Measurements from ENCODE around the gene NDUFAF4. TPM values are rescaled to one million over a fixed set of nuclear protein-coding genes. Genes with fewer than 3 reads are reported as not detected.

Gene NDUFAF4
- total RNA-seq (ENCODE audit: unreplicated experiment) = 33.3 TPM
- long read RNA-seq, transcript NDUFAF4-201 (3 exons, 2,399 nt) = major isoform, 19 of 25 reads
- long read RNA-seq, partial matches to known transcripts = 0 of 25 reads
- long read RNA-seq, other reads (novel, unspliced or antisense) = 4 of 25 reads

- peak; percentile 98 for DNase-seq (ENCODE audit: low spot score)
- Mint-ChIP-seq H3K27me3 (ENCODE audit: unreplicated experiment) (peaks cover 3% of the 10 kb centered on the region), H3K27ac (ENCODE audit: unreplicated experiment) (peak within 1 kb of the TSS; percentile 97), H3K4me1 (ENCODE audit: unreplicated experiment) (peaks cover 25% of the 10 kb centered on the region), H3K36me3 (ENCODE audit: low read depth, unreplicated experiment) (no peaks in the 10 kb centered on the region), H3K9me3 (ENCODE audit: unreplicated experiment) (no peaks in the 10 kb centered on the region), H3K4me3 (ENCODE audit: unreplicated experiment) (peak within 1 kb of the TSS; percentile 89)
- TF ChIP-seq, protein P1, sequence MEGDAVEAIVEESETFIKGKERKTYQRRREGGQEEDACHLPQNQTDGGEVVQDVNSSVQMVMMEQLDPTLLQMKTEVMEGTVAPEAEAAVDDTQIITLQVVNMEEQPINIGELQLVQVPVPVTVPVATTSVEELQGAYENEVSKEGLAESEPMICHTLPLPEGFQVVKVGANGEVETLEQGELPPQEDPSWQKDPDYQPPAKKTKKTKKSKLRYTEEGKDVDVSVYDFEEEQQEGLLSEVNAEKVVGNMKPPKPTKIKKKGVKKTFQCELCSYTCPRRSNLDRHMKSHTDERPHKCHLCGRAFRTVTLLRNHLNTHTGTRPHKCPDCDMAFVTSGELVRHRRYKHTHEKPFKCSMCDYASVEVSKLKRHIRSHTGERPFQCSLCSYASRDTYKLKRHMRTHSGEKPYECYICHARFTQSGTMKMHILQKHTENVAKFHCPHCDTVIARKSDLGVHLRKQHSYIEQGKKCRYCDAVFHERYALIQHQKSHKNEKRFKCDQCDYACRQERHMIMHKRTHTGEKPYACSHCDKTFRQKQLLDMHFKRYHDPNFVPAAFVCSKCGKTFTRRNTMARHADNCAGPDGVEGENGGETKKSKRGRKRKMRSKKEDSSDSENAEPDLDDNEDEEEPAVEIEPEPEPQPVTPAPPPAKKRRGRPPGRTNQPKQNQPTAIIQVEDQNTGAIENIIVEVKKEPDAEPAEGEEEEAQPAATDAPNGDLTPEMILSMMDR (IDR thresholded peaks at IDR 0.05; ENCODE audit: unreplicated experiment) = peak; percentile 83
Observed at GRCh38 chr6:96897396-96898240, at the start of gene NDUFAF4. NDUFAF4 (minus strand) TSS chr6:96897891; CDS start chr6:96897801, 90 bp downstream.

DNA sequence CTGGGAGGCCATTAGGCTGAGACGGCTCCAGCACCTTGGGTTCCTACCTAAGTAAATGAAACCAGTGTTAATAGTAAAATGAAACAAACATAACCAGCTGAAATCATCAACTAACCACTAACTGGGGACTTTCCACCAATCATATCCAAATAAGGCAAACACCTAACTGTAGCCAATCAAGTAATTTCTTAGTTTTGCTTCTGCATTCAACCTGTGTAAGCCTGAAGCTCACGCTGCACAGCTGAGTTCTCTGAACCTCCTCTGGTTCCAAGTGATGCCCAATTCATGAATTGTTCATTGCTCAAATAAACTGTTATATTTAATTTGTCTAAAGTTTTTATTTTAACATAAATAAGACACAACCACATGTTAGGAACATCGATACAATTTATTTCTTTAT is 49.4 kb upstream of the NDUFAF4 start:
- Mint-ChIP-seq H3K27me3 (ENCODE audit: unreplicated experiment) (peaks cover 5% of the 10 kb centered on the region), H3K9me3 (ENCODE audit: unreplicated experiment) (no peaks in the 10 kb centered on the region), H3K36me3 (ENCODE audit: low read depth, unreplicated experiment) (no peaks in the 10 kb centered on the region), H3K27ac (ENCODE audit: unreplicated experiment) (no peak overlapping the region), H3K4me3 (ENCODE audit: unreplicated experiment) (no peak overlapping the region), H3K4me1 (ENCODE audit: unreplicated experiment) (peaks cover 11% of the 10 kb centered on the region)
- no peak for DNase-seq (ENCODE audit: low spot score)
- TF ChIP-seq, protein P1 (IDR thresholded peaks at IDR 0.05; ENCODE audit: unreplicated experiment) = no peak

GRCh38 chr6:96943555-96944215 is 46.0 kb upstream of the NDUFAF4 start:
- no peaks in the 10 kb centered on the region for H3K9me3 Mint-ChIP-seq (ENCODE audit: unreplicated experiment)
- no peaks in the 10 kb centered on the region for H3K36me3 Mint-ChIP-seq (ENCODE audit: low read depth, unreplicated experiment)
- TF ChIP-seq, protein P1 (IDR thresholded peaks at IDR 0.05; ENCODE audit: unreplicated experiment) = no peak
- H3K27me3 Mint-ChIP-seq (ENCODE audit: unreplicated experiment) = peaks cover 8% of the 10 kb centered on the region
- H3K4me1 Mint-ChIP-seq (ENCODE audit: unreplicated experiment) = peaks cover 11% of the 10 kb centered on the region
- H3K4me3 Mint-ChIP-seq (ENCODE audit: unreplicated experiment) = no peak overlapping the region
- no peak overlapping the region for H3K27ac Mint-ChIP-seq (ENCODE audit: unreplicated experiment)
- DNase-seq (ENCODE audit: low spot score) = no peak

- H3K4me3 Mint-ChIP-seq (ENCODE audit: unreplicated experiment) = no peak overlapping the region
- DNase-seq (ENCODE audit: low spot score) = no peak
- no peak overlapping the region for H3K27ac Mint-ChIP-seq (ENCODE audit: unreplicated experiment)
- no peaks in the 10 kb centered on the region for H3K36me3 Mint-ChIP-seq (ENCODE audit: low read depth, unreplicated experiment)
- H3K9me3 Mint-ChIP-seq (ENCODE audit: unreplicated experiment) = no peaks in the 10 kb centered on the region
- peaks cover 8% of the 10 kb centered on the region for H3K27me3 Mint-ChIP-seq (ENCODE audit: unreplicated experiment)
- TF ChIP-seq, protein P1 (IDR thresholded peaks at IDR 0.05; ENCODE audit: unreplicated experiment) = no peak
- peaks cover 11% of the 10 kb centered on the region for H3K4me1 Mint-ChIP-seq (ENCODE audit: unreplicated experiment)
Observed at GRCh38 chr6:96942676-96943075, 45.0 kb upstream of the NDUFAF4 start.
